ENCODE data around the gene PTP4A1. TPM values are rescaled to one million over a fixed set of nuclear protein-coding genes. Genes with fewer than 3 reads are reported as not detected.
A peak's percentile ranks its signal among the peaks of the same experiment; 100 is the strongest.

The PTP4A1 gene
- total RNA-seq, 2 donors from 2014 or later, result 182 to 247 TPM

- TF ChIP-seq CTCF (IDR thresholded peaks at IDR 0.05), result no peak
- H3K27ac ChIP-seq, result peak overlapping the region; percentile 35
These were observed 25.1 kb downstream of the PTP4A1 start for GRCh38 chr6:63597141-63598048.

GRCh38 chr6:63598049-63599036 lies 26.1 kb downstream of the PTP4A1 start:
- peak; percentile 84 for TF ChIP-seq CTCF (IDR thresholded peaks at IDR 0.05)
- H3K4me1 ChIP-seq, result no peaks in the 10 kb centered on the region
- intact Hi-C loops (cut with DNase I), result loop anchor here (2.0 to 5.0 kb wide), 2 partner anchors 166 to 246 kb away; no protein-coding TSS in a partner anchor
- H3K4me3 ChIP-seq, result peak overlapping the region; percentile 37
- peak overlapping the region; percentile 64 to 75 for H3K9ac ChIP-seq (ENCODE audit: low read depth in 2 of 2, low read length in 2 of 2)
- H3K36me3 ChIP-seq, result no peaks in the 10 kb centered on the region
- peak; percentile 87 for DNase-seq
- H3K27me3 ChIP-seq, result no peaks in the 10 kb centered on the region
- H3K9me3 ChIP-seq, result no peaks in the 10 kb centered on the region
- H3K27ac ChIP-seq, result peak overlapping the region; percentile 35

More at GRCh38 chr6:63597141-63598048, 25.1 kb downstream of the PTP4A1 start:
- Histone ChIP-seq H3K9ac (ENCODE audit: low read depth in 2 of 2, low read length in 2 of 2) (peak overlapping the region in 1 of 2 donors; percentile 75), H3K4me1 (no peaks in the 10 kb centered on the region), H3K27me3 (no peaks in the 10 kb centered on the region), H3K9me3 (no peaks in the 10 kb centered on the region), H3K36me3 (no peaks in the 10 kb centered on the region), H3K4me3 (peak overlapping the region; percentile 37)
- DNase-seq, result no peak
- intact Hi-C loops (cut with DNase I), result loop anchor here (2.0 to 5.0 kb wide), 2 partner anchors 167 to 245 kb away; no protein-coding TSS in a partner anchor

- no peaks in the 10 kb centered on the region for H3K4me1 ChIP-seq
- H3K9me3 ChIP-seq, result no peaks in the 10 kb centered on the region
- no peak for TF ChIP-seq CTCF (IDR thresholded peaks at IDR 0.05)
- H3K27me3 ChIP-seq, result no peaks in the 10 kb centered on the region
- H3K27ac ChIP-seq, result no peak overlapping the region
- H3K4me3 ChIP-seq, result no peak overlapping the region
- H3K9ac ChIP-seq (ENCODE audit: low read depth in 2 of 2, low read length in 2 of 2), result no peak overlapping the region
- no peaks in the 10 kb centered on the region for H3K36me3 ChIP-seq
- intact Hi-C loops (cut with DNase I), result loop anchor here (2.0 to 5.0 kb wide), 2 partner anchors 166 to 247 kb away; no protein-coding TSS in a partner anchor
- DNase-seq, result no peak
These were observed 27.0 kb downstream of the PTP4A1 start for GRCh38 chr6:63599243-63599642.

- TF ChIP-seq CTCF (IDR thresholded peaks at IDR 0.05), result no peak
- H3K9ac ChIP-seq (ENCODE audit: low read depth in 2 of 2, low read length in 2 of 2), result no peak overlapping the region
- no peak overlapping the region for H3K4me3 ChIP-seq
- intact Hi-C loops (cut with DNase I), result no loop called here
- no peaks in the 10 kb centered on the region for H3K4me1 ChIP-seq
- no peak for DNase-seq
- no peaks in the 10 kb centered on the region for H3K9me3 ChIP-seq
- no peaks in the 10 kb centered on the region for H3K36me3 ChIP-seq
- no peak overlapping the region for H3K27ac ChIP-seq
- no peaks in the 10 kb centered on the region for H3K27me3 ChIP-seq
These were observed 27.9 kb downstream of the PTP4A1 start for GRCh38 chr6:63600136-63600535.

GRCh38 chr6:63609231-63609630 lies 37.0 kb downstream of the PTP4A1 start:
- Histone ChIP-seq H3K9me3 (no peaks in the 10 kb centered on the region), H3K4me3 (no peak overlapping the region), H3K36me3 (no peaks in the 10 kb centered on the region), H3K9ac (ENCODE audit: low read depth in 2 of 2, low read length in 2 of 2) (no peak overlapping the region), H3K27me3 (no peaks in the 10 kb centered on the region), H3K27ac (no peak overlapping the region), H3K4me1 (no peaks in the 10 kb centered on the region)
- DNase-seq, result no peak
- intact Hi-C loops (cut with DNase I), result no loop called here
- no peak for TF ChIP-seq CTCF (IDR thresholded peaks at IDR 0.05)
